Activated naive CD8-positive, alpha-beta T cell (primary cell): Measurements from ENCODE around the gene CLDN5.

Experiments
- H3K27ac Mint-ChIP-seq: one replicate; pipeline ENCODE4 v1.8.0; 2021; ENCODE audit warnings: mixed read lengths
- H3K27me3 Mint-ChIP-seq: one replicate; pipeline ENCODE4 v1.8.0; 2021; ENCODE audit warnings: mixed read lengths
- H3K36me3 Mint-ChIP-seq: one replicate; pipeline ENCODE4 v1.8.0; 2021; ENCODE audit warnings: mixed read lengths
- H3K4me1 Mint-ChIP-seq: one replicate; pipeline ENCODE4 v1.8.0; 2021; ENCODE audit warnings: low read depth, mixed read lengths
- H3K4me3 Mint-ChIP-seq: one replicate; pipeline ENCODE4 v1.8.0; 2021; ENCODE audit warnings: mild to moderate bottlenecking, mixed read lengths
- H3K9me3 Mint-ChIP-seq: one replicate; pipeline ENCODE4 v1.8.0; 2021; ENCODE audit warnings: low read depth, mixed read lengths

CLDN5 gene

DNA sequence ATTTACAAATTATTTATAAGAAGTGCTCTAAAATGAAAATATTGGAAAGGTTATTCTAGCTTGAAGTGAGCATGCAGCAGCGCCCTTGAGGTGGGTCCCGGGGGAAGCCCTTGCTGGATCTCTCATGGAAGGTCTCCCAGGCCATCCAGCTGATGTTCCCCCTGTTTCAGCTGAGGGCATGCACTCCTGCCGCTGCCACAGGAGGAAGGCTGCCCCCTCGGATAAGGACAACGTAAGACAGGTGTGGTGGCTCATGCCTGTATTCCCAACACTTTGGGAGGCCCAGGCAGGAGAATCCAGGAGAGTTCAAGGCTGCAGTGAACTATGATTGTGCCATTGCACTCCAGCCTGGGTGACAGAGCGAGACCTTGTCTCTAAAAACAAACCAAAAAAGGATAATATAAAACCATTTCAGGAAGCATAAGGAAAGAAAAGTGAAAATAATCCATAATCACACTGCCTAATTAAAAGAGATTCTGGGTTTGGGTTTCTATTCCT is 29.5 kb downstream of the CLDN5 start:
- H3K9me3 Mint-ChIP-seq, result no peaks in the 10 kb centered on the region
- peaks cover 5% of the 10 kb centered on the region for H3K36me3 Mint-ChIP-seq
- peaks cover 17% of the 10 kb centered on the region for H3K4me1 Mint-ChIP-seq
- no peaks in the 10 kb centered on the region for H3K27me3 Mint-ChIP-seq
- H3K4me3 Mint-ChIP-seq, result no peak overlapping the region
- H3K27ac Mint-ChIP-seq, result no peak overlapping the region

DNA sequence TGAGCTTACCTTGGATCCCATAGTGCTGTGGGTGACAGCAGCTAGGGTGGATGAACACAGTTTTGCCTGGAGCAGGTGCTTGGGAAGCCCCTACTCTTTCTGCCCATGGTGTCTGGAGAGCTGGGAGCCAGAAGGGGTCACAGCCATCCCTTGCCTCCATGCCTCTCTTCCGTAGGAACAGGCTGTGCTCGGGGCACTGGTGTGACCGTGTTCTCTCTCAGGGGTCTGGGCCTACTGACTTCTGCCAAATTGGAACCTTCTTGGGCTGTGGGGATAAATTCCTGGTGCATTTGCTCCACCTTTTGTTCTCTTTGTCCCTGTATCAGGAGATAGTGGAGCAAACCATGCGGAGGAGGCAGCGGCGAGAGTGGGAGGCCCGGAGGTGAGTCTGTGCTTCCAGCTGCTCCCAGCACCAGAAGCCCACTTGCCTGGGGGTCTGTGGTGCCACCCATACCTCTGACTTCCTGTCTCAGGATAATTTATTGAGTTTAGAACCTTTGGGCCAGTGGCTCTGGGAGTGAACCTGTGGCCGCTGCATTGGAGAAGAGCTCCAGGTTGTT is 30.1 kb downstream of the CLDN5 start:
- Mint-ChIP-seq H3K4me3 (no peak overlapping the region), H3K27me3 (no peaks in the 10 kb centered on the region), H3K27ac (no peak overlapping the region), H3K9me3 (no peaks in the 10 kb centered on the region), H3K4me1 (peaks cover 17% of the 10 kb centered on the region), H3K36me3 (peaks cover 5% of the 10 kb centered on the region)

DNA sequence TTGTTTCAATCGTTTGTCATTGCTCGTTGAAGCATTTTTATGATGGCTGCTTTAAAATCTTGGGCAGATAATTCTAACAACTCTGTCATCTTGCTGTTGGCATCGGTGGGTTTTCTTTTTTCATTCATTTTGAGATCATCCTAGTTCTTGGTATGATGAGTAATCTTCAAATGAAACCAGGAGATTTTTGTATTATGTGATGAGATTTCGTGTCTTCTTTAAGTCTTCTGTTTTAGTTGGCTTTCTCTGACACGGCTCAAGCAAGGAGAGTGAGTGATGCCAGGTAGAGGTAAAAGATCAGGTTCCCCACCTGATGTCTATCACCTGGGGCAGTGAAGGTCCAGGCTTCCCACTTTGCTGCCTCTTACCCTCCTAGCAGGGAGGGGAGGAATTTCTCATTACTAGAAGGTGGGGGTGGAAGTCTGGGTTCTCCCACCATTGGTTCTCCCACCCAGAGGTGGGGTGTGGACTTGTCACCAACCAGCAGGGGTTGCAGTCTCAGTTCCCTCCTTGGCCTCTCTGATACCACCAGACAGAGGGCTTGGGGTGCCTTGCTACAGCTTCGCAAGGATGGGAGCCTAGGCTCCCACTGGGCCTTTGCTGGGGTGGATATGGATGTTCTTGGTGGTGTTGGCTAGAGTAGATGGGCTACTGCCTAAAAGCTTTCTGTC is 31.6 kb downstream of the CLDN5 start:
- H3K27me3 Mint-ChIP-seq, result no peaks in the 10 kb centered on the region
- no peak overlapping the region for H3K4me3 Mint-ChIP-seq
- no peak overlapping the region for H3K27ac Mint-ChIP-seq
- peaks cover 17% of the 10 kb centered on the region for H3K4me1 Mint-ChIP-seq
- peaks cover 5% of the 10 kb centered on the region for H3K36me3 Mint-ChIP-seq
- no peaks in the 10 kb centered on the region for H3K9me3 Mint-ChIP-seq

DNA sequence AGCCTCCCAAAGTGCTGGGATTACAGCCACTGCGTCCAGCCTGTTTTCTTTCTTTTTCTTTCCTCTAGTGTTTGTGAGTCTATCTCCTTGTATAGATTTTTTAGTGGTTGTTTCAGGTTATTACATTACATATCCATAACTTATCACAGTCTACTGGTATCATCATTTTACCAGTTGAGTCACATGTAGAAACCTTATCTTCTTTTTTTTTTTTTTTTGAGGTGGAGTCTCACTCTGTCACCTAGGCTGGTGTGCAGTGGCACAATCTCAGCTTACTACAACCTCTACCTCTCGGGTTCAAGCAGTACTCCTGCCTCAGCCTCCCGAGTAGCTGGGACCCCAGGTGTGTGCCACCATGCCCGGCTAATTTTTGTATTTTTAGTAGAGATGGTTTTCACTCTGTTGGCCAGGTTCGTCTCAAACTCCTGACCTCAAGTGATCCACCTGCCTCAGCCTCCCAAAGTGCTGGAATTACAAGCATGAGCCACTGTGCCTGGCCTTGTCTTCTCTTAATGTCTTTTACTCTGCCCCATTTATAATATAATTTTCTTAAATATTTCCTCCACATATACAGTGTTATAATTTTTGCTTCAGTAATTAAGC is 33.5 kb downstream of the CLDN5 start:
- Mint-ChIP-seq H3K36me3 (peaks cover 3% of the 10 kb centered on the region), H3K9me3 (no peaks in the 10 kb centered on the region), H3K27me3 (no peaks in the 10 kb centered on the region), H3K27ac (no peak overlapping the region), H3K4me3 (no peak overlapping the region), H3K4me1 (peaks cover 12% of the 10 kb centered on the region)

DNA sequence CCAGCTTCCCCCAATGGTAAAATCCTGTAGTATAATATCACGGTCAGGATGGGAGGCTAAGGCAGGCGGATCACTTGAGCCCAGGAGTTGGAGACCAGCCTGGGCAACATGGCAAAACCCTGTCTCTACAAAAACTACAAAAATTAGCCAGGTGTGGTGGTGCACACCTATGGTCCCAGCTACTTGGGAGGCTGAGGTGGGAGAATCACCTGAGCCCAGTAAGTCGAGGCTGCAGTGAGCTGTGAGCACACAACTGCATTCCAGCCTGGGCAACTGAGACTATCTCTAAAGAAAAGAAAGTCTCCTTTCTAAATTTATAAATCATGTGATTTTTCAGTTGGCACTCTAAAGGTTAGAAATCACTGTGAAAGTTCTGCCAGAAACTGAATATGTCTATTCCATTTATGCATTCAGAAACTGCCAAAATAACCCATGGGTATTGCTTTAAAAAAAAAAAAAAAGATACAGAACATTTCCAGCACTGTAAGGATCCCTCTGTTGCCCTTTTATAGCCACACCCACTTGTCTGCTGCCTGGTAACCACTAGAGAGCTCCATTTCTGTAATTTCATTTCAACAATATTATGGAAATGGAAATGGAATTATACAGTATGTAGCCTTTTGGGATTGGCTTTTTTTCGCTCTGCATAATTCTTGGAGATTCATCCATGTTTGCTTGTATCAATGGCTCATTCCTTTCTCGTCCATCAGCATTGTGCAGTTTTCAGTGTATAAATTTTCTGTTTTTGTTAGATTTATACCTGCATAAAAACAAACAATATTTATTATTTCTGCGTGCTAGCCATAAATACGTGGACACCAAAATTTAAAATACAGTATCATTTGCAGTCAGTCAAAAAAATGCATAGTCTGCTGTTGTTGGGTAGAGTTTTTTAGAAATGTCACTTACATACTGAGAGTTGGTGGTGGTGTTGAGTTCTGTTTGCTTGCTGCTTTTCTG is 35.0 kb downstream of the CLDN5 start:
- H3K36me3 Mint-ChIP-seq, result peaks cover 6% of the 10 kb centered on the region
- no peak overlapping the region for H3K4me3 Mint-ChIP-seq
- no peak overlapping the region for H3K27ac Mint-ChIP-seq
- H3K27me3 Mint-ChIP-seq, result no peaks in the 10 kb centered on the region
- no peaks in the 10 kb centered on the region for H3K9me3 Mint-ChIP-seq
- peaks cover 8% of the 10 kb centered on the region for H3K4me1 Mint-ChIP-seq

DNA sequence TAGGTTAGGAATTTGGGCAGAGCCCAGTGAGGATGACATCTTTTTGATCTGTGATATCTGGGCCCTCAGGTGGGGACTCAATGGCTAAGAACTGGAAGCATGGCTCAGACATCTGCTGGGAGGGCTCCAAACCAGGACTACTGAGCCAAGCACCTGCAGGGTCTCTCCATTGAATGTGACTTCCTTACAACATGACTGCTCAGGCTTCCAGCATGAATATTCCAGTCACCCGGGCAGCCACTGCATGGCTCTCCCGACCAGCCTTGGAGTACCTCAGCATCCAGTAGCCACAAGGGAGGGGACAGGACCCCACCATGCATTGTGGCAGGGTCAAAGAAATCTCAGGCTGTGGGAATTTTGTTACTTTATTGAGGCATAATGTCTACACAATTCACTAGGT is 35.9 kb downstream of the CLDN5 start:
- H3K27me3 Mint-ChIP-seq, result no peaks in the 10 kb centered on the region
- no peaks in the 10 kb centered on the region for H3K9me3 Mint-ChIP-seq

DNA sequence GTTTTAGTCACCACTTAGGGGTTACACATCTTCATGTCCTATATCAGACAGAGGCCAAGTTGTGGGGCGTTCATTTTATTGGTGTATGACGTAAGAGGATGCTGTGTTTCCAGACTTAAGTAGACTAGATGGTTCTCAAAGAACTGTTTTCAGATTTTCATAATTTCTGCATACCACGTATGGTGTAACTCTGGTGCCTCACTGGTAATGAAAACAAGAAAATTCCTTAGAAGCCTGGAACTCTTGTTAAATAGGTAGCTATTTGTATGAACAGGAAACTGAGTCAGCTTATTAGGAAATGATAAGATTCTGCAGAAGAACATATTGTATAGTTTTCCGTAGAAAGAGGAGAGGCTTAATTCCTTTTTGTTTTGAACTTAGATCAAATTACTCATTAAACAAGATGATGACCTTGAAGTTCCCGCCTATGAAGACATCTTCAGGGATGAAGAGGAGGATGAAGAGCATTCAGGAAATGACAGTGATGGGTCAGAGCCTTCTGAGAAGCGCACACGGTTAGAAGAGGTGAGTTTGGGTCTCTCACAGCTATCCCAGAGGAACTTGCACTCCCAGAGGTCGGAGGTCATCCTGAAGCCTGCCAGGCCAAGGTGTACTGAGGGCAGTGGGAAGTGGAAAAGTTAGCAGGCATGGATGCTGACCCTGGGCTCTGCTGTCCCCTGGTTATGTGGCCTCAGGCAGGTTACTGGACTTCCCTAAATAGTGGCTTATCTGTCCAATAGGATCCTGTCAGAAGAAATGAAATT is 40.5 kb downstream of the CLDN5 start:
- no peaks in the 10 kb centered on the region for H3K27me3 Mint-ChIP-seq
- peak overlapping the region; percentile 69 for H3K27ac Mint-ChIP-seq
- peaks cover 11% of the 10 kb centered on the region for H3K36me3 Mint-ChIP-seq
- peaks cover 7% of the 10 kb centered on the region for H3K4me1 Mint-ChIP-seq
- H3K9me3 Mint-ChIP-seq, result no peaks in the 10 kb centered on the region
- no peak overlapping the region for H3K4me3 Mint-ChIP-seq

More for the DNA sequence above, 35.9 kb downstream of the CLDN5 start:
- H3K4me1 Mint-ChIP-seq, result peaks cover 8% of the 10 kb centered on the region
- H3K36me3 Mint-ChIP-seq, result peaks cover 9% of the 10 kb centered on the region
- H3K27ac Mint-ChIP-seq, result no peak overlapping the region
- H3K4me3 Mint-ChIP-seq, result no peak overlapping the region

DNA sequence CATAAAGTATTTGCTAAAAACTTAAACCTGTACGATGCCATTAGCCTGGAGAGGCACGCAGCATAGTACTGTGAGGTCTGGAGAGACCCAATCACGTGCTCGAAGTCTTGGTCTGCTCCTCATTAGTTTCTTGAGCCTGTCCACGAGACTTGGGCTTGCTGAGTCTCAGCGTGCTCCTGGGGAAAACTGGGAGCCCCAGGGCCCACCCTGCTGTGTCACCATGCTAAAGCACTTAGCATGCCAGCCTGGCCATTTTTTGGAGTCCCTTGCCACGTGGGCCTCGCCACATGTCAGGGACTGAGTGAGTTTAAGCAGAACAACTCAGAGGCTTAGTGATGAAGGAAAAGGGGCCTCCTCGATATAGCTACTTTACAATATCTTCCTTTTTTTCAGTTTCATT is 41.9 kb downstream of the CLDN5 start:
- no peaks in the 10 kb centered on the region for H3K27me3 Mint-ChIP-seq
- H3K4me3 Mint-ChIP-seq, result no peak overlapping the region
- no peaks in the 10 kb centered on the region for H3K9me3 Mint-ChIP-seq
- no peak overlapping the region for H3K27ac Mint-ChIP-seq
- H3K4me1 Mint-ChIP-seq, result peaks cover 17% of the 10 kb centered on the region
- H3K36me3 Mint-ChIP-seq, result peaks cover 11% of the 10 kb centered on the region

DNA sequence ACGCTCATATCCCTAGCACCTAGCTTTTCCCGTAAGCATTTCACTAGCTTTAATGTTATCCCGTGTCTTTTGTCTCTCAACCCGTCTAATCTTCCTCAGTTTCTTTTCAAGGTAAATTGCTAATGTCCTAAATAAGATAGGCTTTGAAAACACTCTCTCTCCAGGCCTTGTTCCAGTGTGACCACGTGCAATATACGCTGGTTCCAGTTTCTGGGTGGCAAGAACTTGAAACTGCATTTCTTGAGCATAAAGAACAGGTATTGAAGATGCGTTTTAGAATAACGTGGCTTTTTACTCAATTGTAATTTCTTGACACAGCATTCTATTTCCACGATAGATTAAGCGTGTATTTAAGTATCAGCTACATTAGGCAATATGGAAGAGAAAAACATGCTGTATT is 43.4 kb downstream of the CLDN5 start:
- H3K4me1 Mint-ChIP-seq, result peaks cover 28% of the 10 kb centered on the region
- no peak overlapping the region for H3K27ac Mint-ChIP-seq
- peak overlapping the region; percentile 99 for H3K4me3 Mint-ChIP-seq
- no peaks in the 10 kb centered on the region for H3K27me3 Mint-ChIP-seq
- H3K36me3 Mint-ChIP-seq, result peaks cover 9% of the 10 kb centered on the region
- no peaks in the 10 kb centered on the region for H3K9me3 Mint-ChIP-seq

DNA sequence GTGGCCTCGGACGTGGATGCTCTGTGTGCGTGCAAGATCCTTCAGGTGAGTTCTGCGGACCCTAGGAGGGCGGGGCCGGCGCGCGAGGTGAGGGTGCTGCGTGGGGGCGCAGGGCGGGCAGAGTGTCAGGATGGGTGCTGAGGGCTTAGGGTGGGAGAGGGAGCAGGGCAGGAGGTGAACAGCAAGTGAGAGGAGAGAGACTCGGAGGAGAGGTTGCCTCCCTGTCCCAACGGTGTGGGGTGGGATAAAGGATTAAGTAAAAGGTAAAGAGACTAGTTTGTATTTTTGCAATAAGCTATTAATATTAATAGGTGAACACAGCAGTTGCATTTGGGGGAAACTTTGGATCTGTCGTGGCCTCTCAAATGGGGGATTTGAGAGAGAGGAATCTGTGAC is 44.0 kb downstream of the CLDN5 start:
- Mint-ChIP-seq H3K4me3 (peak overlapping the region; percentile 99), H3K9me3 (no peaks in the 10 kb centered on the region), H3K4me1 (peaks cover 34% of the 10 kb centered on the region), H3K27ac (peak overlapping the region; percentile 100), H3K36me3 (peaks cover 11% of the 10 kb centered on the region), H3K27me3 (no peaks in the 10 kb centered on the region)

DNA sequence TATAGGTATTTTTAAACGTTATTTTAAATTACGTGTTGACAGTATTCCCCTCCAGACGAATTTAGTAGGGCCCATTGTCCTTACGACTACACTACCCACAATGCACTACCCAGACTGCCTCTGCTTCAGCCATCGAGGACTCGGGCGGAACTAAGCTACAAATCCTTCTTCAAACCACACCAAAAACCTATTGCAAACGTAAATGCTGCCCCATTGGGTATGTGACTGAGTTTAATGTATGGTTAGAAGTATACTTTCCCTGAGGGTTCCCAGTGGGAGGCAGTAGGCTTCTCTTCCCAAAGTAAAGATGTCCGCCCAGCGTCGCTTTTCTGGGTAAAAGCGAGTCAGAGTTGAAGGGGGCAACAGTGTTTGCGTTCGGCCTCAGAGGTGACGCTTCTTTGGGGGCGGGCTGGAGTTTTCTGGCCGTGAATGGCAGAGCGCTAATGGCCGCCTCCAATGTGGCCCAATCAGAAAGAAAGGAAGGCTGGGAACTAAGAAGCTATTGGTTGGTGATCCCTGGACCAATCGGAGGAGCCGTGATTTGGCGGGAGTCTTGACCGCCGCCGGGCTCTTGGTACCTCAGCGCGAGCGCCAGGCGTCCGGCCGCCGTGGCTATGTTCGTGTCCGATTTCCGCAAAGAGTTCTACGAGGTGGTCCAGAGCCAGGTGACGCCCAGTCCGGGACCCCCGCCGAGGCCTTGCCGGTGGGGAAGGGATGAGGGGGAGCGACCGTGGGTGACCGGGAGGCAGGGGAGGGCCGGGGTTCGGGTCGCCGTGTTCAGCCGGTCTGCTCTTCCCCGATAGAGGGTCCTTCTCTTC is 44.6 kb downstream of the CLDN5 start, which contains the start of gene CDC45:
TSS of gene CDC45 (plus strand) at position 566 of the 818 bp plus-strand sequence. CDS start at position 615, 49 bp downstream.
- Mint-ChIP-seq H3K9me3 (no peaks in the 10 kb centered on the region), H3K27ac (peak within 1 kb of the TSS; percentile 100), H3K4me3 (peak within 1 kb of the TSS; percentile 99), H3K36me3 (peaks cover 9% of the 10 kb centered on the region), H3K27me3 (no peaks in the 10 kb centered on the region), H3K4me1 (peaks cover 35% of the 10 kb centered on the region)

DNA sequence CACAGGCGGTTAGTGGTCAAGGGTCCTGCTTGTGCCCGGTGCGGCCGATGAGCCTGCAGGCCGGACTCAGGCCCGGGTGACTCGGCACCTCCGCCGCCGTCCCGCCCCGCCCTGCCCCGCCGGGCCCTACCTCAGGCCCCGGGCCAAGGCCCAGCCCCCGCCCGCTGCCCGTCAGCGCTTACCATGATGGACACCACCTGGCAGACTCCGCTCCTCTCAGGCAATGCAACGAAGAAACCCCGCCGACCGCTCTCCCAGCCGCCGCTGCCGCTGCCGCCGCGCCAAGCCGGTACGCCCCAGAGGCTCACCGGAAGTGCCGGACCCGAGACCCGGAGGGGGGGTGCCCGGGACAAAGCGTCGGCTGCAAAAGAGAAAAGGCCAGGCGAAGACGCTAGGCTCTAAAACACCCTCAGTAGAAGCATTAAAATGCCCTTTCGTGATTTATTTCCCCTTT is 45.3 kb downstream of the CLDN5 start, which contains the start of gene UFD1:
TSS of gene UFD1 (minus strand) at position 293 of the 454 bp plus-strand sequence. CDS start at position 185, 108 bp downstream.
- Mint-ChIP-seq H3K9me3 (no peaks in the 10 kb centered on the region), H3K27me3 (no peaks in the 10 kb centered on the region), H3K4me3 (peak within 1 kb of the TSS; percentile 99), H3K4me1 (peaks cover 37% of the 10 kb centered on the region), H3K27ac (peak within 1 kb of the TSS; percentile 100), H3K36me3 (peaks cover 7% of the 10 kb centered on the region)
